Dermis microvascular lymphatic vessel endothelial cell (primary cell): Measurements from ENCODE around the gene OOEP. TPM values are rescaled to one million over a fixed set of nuclear protein-coding genes. Genes with fewer than 3 reads are reported as not detected.

Experiments
- DNase-seq, 2 donors: peaks; one replicate each; pipeline versions ENCODE4 v3.0.0 to v3.0.0-alpha.2; 2010; ENCODE audit warnings: low read depth in 2 of 2
- total RNA-seq: library from RNA; depleted of rRNA; stranded (reverse); fragments of >200 nt; gene quantifications from 2 replicates; pipeline ENCODE4 v1.2.1, GENCODE V29; 2014

The OOEP gene
- total RNA-seq, 1 donor from 2014 or later, result 0.13 TPM

DNA sequence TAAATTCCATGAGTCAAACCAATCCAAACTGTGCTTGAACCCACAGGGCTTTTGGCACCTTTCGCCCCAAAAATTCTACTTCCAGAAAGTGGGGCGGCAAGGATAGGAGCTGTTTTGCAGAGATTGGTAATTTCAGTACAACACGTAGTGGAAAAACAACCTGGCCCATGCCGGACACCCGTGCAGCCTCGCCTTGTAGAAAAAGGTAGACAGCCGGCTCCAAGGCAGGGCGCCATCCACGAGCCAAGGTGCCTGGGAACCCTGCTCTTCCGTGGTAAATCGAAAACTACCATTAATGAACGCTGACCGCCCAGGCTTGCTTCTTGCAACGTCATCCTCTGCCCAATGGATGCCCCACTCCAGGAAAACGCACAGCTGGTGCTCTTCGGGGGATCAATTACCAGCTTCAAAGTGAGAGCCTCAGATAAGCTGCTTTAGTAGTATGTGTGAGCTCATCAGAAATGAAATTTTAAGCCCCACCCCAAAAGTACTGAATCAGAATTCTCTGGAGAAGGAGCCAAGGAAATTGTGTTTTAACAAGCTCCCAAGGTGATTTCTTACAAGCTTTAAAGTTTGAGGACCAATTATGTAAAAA is 1.8 kb downstream of the OOEP start:
- DNase-seq, result no peak

DNA sequence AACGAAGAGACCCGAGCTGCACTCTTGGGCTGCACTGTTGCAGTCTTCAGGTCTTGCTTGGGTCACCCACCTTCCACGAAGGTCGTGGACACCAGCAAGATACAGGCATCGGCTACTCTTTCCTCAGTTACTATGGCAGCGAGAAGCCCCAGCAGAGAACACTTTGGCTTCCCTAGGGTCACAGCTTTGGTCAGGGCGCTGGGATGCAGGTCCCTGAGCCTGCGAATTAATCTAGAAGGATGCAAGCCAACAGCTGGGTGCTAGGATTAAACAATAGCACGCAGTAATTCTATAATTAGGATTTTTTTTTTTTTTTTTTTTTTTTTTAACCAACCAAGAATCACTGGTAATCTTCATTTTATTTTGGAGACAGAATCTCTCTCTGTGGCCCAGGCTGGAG is 5.1 kb downstream of the OOEP start:
- DNase-seq, result no peak

DNA sequence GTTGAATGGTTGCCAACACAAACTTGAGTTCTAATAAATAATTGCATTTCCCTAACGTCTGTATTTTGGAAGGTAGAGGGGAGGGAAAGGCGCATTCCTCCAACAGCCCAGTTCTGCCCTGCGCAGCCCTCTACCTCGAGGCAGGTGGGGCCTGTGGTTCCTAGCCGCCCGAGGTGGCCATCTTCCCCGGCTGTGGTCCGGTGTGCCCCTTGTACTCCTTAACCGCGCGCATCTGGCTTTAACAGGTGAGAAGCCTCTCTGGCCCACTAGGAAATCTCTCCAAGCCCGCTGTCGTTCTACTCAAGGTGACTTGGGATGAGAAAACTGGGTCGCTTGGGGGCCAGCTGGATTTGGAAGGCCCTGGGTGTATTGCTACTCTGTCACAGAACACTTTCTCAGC is 5.6 kb downstream of the OOEP start:
- DNase-seq, result no peak

DNA sequence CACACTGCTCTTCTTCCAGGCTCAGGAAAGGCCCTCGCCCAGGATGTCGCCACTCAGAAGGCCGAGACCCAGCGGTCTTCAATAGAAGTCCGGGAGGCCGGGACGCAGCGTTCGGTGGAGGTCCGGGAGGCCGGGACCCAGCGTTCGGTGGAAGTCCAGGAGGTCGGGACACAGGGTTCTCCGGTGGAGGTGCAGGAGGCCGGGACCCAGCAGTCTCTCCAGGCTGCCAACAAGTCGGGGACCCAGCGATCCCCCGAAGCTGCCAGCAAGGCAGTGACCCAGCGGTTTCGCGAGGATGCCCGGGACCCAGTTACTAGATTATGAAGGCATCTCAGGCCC is 6.2 kb downstream of the OOEP start:
- no peak for DNase-seq

DNA sequence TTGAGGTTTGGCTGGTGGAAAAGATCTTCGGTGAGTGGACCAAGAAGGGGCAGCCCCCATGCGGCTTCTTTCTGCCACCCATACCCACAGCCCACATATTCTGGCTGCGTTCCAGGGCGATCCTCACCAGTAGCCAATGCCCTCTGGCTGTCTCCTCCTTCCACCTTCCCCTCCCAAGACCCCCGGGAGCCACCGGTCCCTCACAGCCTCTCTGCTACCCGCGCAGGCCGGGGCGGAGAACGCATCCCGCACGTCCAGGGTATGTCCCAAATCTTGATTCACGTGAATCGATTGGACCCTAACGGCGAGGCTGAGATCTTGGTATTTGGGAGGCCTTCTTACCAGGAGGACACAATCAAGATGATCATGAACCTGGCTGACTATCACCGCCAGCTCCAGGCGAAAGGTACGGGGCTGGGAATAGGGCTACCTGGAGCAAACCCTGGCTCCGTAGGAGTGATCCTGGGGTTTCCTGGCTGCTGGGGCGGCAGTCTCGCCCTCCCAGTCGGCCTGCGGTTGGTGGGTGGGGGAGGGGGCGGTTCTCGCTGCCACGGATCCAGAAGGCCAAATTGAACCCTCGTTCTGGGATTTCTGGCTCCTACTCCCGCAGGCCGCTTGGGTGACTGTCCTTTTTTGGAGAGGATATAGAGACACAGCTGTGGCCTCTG is 6.7 kb downstream of the OOEP start:
- no peak for DNase-seq

DNA sequence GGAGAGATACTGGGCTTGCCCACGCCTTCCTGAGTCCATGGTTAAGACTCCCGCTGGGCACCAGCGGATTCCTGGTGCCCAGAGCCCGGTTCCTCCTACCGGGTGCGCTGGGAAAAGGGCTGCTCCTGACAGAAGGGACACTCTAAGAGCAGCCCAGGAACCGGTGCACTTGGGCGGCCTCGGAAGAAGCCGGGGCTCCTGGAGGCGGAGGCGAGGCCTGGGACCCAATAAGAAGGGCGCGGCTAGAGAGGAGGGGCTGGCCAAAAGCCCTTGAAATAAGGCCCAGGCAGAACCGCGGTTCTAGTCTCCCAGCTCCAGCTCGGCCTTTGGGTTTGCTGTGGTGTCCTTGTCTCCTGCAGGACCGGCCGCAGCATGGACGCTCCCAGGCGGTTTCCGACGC is 7.3 kb downstream of the OOEP start, which contains the start of gene KHDC3L:
TSS of gene KHDC3L (plus strand) at position 301 of the 400 bp plus-strand sequence. CDS start at position 373, 72 bp downstream.
- DNase-seq, result no peak

DNA sequence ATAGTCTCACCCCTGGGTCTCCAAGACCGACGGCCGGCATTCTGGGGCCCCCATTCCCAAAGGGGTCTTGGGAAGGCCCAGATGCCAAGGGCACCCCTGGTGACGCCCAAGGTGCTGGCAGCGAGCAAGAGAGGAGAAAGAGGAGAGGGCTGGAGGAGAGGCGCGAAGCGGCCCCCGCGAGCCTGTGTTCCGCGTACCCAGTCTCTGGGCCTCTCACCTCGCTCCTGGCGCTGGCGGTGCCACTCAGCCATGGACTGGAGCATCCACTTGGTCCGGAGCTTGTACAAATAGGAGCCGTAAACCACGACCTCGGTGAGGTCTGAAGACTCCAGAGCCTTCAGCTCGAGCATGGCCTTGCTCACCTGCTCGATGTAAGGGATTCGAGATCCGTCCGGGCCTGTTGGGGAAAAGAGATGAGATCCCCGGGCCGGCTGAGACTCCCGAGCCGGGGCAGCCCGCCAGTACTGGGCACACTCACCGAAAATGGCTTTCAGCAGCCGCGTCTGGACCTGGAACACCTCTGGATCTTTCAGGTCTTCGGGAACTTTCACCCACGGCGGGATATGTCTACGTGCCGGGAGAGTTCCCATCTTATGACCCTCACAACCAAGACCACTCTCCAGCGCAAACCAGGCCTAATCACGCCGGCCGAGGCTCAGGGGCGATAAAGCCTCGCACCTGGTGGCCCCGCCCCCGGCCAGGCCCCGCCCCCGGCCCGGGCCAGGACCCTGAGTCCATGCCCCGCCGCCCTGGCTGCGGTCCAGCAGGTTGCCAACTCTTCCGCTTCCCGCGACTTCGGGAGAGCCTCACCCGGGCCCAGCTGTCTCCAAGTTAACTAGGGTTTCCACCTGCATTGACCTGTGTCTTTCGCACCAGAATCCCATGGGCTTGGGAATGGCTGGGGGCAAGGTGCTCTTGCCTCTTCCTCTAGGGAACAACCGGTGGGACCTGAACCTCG is 15.8 kb downstream of the OOEP start, which contains the start of gene DPPA5:
TSS of gene DPPA5 (minus strand) at position 641 of the 958 bp plus-strand sequence. CDS start at position 590, 51 bp downstream.
- DNase-seq, result no peak

DNA sequence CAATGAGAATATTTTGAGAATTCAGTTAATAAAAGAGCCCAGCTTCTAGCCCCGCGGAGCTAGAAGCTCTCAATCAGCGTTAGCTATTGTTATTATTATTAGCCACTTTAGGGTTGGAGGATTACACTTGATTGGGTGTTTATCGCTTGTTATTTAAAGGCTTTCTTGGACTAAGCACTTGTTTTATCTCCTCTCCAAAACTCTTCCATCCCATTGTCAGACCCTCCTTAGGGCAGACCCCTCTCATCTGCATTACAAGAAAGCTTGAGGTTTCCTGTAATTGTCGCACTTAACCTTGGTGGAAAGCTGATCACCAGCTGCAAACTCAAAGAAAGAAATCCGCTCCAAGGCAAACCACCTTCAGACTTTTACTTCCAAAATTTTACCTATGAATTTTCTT is 20.4 kb downstream of the OOEP start:
- no peak for DNase-seq

DNA sequence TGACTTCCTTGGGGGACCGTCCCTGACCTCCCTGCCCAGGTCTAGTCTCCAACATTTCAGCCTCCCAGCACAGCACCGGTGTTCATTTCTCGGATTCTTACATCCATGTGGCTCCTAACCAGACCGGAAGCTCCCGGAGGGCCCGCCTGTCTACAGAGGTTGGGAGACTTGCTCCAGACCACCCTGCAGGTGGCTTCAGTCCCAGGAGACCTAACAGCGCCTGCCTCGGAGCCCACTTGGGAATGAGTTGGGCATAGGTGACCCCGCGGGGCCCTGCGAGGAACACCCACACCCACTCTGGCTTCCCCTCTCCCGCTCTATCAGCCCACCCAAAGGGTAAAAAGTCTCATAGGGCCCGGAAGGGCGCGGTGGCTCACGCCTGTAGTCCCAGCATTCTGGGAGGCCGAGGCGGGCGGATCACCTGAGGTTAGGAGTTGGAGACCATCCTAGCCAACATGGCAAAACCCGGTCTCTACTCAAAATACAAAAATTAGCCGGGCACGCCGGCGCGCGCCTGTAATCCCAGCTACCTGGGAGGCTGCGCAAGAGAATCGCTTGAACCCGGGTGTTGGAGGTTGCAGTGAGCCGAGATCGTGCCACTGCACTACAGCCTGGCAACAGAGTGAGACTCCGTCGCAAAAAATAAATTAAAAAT is 21.0 kb downstream of the OOEP start:
- no peak for DNase-seq

DNA sequence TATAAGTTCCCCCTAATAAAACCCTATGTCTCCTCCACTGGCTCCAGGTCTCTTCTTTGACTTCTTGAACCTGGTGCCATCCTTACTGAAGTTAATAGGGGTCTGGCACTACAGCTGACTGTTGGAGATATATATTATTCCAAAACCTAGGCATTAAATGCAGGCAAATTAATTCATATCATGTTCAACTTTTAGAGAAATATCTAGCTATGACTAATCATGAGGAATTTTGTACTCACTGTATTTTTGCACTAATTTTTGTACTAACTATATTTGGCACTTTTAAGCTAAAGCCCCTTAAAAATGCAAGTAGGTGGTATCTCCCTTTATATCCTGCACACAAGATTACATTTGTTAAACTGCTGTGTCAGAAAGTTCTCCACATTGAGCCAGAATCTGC is 26.5 kb downstream of the OOEP start:
- DNase-seq, result no peak

DNA sequence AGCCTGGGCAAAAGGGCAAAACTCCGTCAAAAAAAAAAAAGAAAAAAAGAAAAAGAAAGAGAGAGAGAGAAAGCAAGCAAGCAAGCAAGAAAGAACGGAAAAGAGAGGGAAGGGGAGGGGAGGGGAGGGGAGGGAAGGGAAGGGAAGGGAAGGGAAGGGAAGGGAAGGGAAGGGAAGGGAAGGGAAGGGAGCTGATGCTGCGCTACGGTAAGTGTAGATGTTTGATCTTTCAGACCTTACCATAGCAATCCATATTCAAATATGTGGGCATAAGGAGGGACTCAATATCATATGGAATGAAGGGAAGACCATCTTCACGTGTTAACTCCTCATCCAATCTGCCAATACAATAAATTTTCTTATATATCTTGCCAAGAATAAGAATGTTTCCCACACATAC is 27.5 kb downstream of the OOEP start:
- no peak for DNase-seq

DNA sequence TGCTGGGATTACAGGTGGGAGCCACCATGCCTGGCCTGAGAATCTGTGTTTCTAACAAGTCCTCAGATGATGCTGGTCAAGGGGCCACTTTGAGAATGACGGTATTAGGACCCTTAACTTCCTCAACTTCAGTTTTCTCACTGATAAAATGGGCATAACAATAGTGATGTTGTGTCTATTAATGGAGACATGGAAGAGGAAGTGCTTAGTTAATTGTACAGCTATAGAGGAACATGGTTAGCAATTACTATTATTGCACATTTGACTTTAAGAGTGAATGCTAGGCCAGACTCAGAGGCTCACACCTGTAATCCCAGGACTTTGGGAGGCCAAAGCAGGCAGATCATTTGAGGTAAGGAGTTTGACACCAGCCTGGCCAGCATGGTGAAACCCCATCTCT is 28.4 kb downstream of the OOEP start:
- no peak for DNase-seq

DNA sequence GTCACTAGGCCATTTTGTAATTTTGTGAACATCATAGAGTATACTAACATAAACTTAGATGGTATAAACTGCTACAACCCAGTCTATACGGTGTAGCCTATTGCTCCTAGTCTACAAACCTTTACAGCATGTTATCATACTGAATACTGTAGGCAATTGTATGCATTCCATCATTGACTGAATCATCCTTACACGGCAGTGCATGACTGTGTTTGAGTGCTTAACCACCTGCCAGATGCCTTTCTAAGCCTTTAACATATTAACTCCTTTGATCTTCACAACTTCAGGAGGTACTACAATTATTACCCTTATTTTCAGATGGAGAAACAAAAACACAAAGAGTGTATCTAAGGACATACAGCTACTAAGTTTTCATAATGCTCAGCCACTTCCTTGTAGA is 29.6 kb downstream of the OOEP start:
- DNase-seq, result no peak

DNA sequence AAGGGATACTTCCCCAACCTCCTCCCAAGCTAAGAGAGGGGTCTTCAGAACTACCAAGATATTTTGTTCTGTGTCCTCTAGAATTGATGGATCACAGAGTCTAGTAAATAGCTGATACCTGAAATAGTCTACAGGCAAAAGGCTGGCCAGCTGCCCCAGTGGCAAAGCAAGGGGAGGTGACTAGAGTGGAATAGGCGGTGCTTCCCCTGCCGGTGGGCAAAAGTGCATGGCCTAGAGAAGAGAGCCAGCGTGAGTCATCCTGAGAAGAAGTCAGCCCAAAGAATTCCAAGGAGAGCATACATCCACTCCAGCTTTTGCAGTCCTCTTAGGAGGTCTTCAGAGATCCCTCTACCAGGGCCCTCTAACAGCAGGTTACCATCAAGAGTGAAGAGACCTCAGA is 30.4 kb downstream of the OOEP start:
- no peak for DNase-seq

DNA sequence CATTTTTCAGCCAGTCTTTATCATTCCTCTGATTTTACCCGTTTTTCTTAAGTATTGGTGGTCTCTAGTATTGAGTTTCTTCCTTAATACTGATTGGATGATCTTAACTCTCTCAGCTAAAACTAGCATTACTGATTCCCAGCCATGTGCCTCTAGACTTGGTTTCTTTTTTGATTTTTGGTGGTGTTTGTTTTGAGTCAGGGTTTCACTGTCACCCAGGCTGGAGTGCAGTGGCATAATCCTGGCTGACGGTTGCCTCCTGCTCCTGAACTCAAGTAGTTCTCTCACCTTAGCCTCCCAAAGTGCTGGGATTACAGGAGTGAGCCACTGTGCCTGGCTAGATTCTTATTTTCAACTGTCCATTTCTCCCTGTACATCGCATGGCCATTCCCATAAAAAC is 40.5 kb downstream of the OOEP start:
- no peak for DNase-seq

DNA sequence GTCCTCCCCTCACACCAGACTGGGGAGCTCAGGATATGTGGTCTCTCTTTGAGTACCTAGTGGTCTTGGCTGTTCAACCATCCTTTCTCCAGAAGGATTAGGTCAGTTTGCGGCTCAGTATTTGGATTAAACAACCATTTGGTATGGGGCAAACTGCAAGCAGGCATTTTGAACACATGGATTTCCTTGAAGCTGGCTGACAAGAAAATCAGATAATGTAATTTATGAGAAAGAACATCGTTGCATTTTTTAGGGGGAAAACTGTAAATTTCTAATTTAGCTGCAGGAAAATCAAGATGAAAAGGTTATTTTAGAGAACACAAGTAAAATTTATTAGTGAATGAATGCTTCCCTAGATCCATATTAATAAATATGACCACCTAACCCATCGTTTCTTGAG is 40.9 kb downstream of the OOEP start:
- no peak for DNase-seq

DNA sequence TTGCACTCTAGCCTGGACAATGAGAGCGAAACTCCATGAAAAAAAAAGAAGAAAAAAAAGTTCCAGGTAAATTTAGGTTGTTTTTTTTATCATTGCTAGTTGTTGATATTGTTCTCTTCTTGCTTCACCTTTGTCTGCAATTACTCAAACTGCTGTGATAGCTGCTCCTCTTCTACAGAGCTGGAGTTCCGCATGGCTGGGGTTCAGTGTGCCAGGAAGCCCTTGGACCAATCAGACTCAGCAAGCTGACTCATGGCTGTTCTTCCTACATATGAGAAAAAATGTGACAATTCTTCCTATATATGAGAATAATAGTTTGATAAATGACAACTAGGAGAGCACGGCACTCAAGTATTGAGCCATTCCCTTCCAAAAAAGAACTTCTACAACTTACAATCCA is 44.0 kb downstream of the OOEP start:
- no peak for DNase-seq

DNA sequence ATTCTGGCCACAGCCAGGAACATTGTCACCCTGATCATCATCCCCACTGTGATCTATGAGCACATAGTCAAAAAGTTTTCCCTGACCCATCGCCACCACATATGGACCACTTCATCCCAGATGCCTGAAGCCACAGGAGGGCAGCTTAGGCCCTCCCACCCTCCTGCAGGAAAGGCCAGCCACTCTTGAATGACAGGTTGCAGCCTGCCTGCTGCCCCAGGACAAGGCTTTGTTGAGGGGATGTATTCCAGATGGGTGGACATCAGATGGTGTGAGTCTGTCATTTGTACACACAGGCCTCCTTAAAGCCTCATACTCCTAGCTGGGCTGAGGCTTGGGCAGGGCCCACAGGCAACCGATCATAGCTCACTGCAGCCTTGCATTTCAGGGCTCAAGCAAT is 46.4 kb downstream of the OOEP start:
- DNase-seq, result no peak
